Neural progenitor cell (in vitro differentiated cells): ENCODE measurements around the gene ZSWIM6. TPM values are rescaled to one million over a fixed set of nuclear protein-coding genes. Genes with fewer than 3 reads are reported as not detected.

Experiments used
- DNase-seq: peaks from one replicate; pipeline ENCODE4 v3.0.0-alpha.2; 2016; ENCODE audit warnings: low spot score
- H2AFZ ChIP-seq: fragments of 200-600 bp; sonication (generic); replicated peaks from 2 replicates; pipeline ENCODE4 v1.6.1; 2016; ENCODE audit warnings: antibody characterized with exemption
- H3F3A ChIP-seq: fragments of 200-600 bp; sonication (generic); 2 replicates; pipeline ENCODE4 v1.6.1; 2016; ENCODE audit warnings: antibody characterized with exemption, low read depth
- H3K27ac ChIP-seq: fragments of 200-600 bp; sonication (generic); 2 replicates; pipeline ENCODE4 v1.5.1; 2016; ENCODE audit warnings: mild to moderate bottlenecking
- H3K27me3 ChIP-seq: fragments of 200-600 bp; sonication (generic); 2 replicates; pipeline ENCODE4 v1.6.1; 2016; ENCODE audit warnings: mild to moderate bottlenecking, moderate library complexity
- H3K36me3 ChIP-seq: fragments of 200-600 bp; sonication (generic); 2 replicates; pipeline ENCODE4 v1.5.1; 2016
- H3K4me1 ChIP-seq: fragments of 200-600 bp; sonication (generic); 2 replicates; pipeline ENCODE4 v1.6.1; 2016; ENCODE audit warnings: mixed run types
- H3K4me2 ChIP-seq: fragments of 200-600 bp; sonication (generic); 2 replicates; pipeline ENCODE4 v1.6.1; 2016
- H3K4me3 ChIP-seq: fragments of 200-600 bp; sonication (generic); 2 replicates; pipeline ENCODE4 v1.5.1; 2016
- H3K79me2 ChIP-seq: fragments of 200-600 bp; sonication (generic); 2 replicates; pipeline ENCODE4 v1.6.1; 2016; ENCODE audit warnings: low read depth
- H3K9ac ChIP-seq: fragments of 200-600 bp; sonication (generic); 2 replicates; pipeline ENCODE4 v1.6.1; 2016
- H3K9me3 ChIP-seq: fragments of 200-600 bp; sonication (generic); 2 replicates; pipeline ENCODE4 v1.5.1; 2016; ENCODE audit warnings: low read depth
- H4K20me1 ChIP-seq: fragments of 200-600 bp; sonication (generic); 2 replicates; pipeline ENCODE4 v1.6.1; 2016; ENCODE audit warnings: low read depth
- H3K27ac Mint-ChIP-seq: 3 replicates; pipeline ENCODE4 v1.8.0; 2021; ENCODE audit warnings: mixed read lengths
- H3K27me3 Mint-ChIP-seq: 2 replicates; pipeline ENCODE4 v1.8.0; 2022; ENCODE audit warnings: low read depth, mild to moderate bottlenecking, inconsistent platforms, moderate library complexity, mixed read lengths; ENCODE audit not compliant: insufficient read depth
- H3K36me3 Mint-ChIP-seq: 3 replicates; pipeline ENCODE4 v1.8.0; 2021; ENCODE audit warnings: mixed read lengths
- H3K4me1 Mint-ChIP-seq: 3 replicates; pipeline ENCODE4 v1.8.0; 2021; ENCODE audit warnings: mixed read lengths
- H3K4me3 Mint-ChIP-seq: 3 replicates; pipeline ENCODE4 v1.8.0; 2021; ENCODE audit warnings: mild to moderate bottlenecking, moderate library complexity, mixed read lengths
- H3K9me3 Mint-ChIP-seq: 3 replicates; pipeline ENCODE4 v1.8.0; 2020; ENCODE audit warnings: mixed read lengths
- CTCF ChIP-seq: fragments of 200-600 bp; sonication (generic); IDR thresholded peaks from 2 replicates; pipeline ENCODE4 v1.5.1; 2017; ENCODE audit warnings: antibody characterized with exemption, mild to moderate bottlenecking
- EZH2 ChIP-seq: fragments of 200-600 bp; sonication (generic); IDR thresholded peaks from 2 replicates; pipeline ENCODE4 v1.6.1; 2017; ENCODE audit warnings: antibody characterized with exemption, mild to moderate bottlenecking, moderate library complexity
- EZH2phosphoT487 ChIP-seq: fragments of 200-600 bp; sonication (generic); IDR thresholded peaks from 2 replicates; pipeline ENCODE4 v1.6.1; 2017; ENCODE audit warnings: antibody characterized with exemption
- total RNA-seq: library from RNA; depleted of rRNA; stranded (reverse); fragments of >200 nt; gene quantifications from 2 replicates; pipeline ENCODE4 v1.2.3, GENCODE V29; 2015; ENCODE audit warnings: low replicate concordance

ZSWIM6 gene
- total RNA-seq, 1 donor from 2014 or later, result 32.2 TPM

GRCh38 chr5:61525512-61526206, 193.6 kb downstream of the ZSWIM6 start:
- no peak overlapping the region for H2AFZ ChIP-seq
- Mint-ChIP-seq H3K4me1 (peaks cover 37% of the 10 kb centered on the region), H3K36me3 (peaks cover 39% of the 10 kb centered on the region), H3K27me3 (no peaks in the 10 kb centered on the region), H3K27ac (peak overlapping the region; percentile 25), H3K4me3 (peak overlapping the region; percentile 8), H3K9me3 (no peaks in the 10 kb centered on the region)
- no peaks in the 10 kb centered on the region for H3K4me1 ChIP-seq
- DNase-seq, result peak; percentile 21
- no peaks in the 10 kb centered on the region for H3K79me2 ChIP-seq
- no peak overlapping the region for H3K4me3 ChIP-seq
- H4K20me1 ChIP-seq, result peaks cover 11% of the 10 kb centered on the region
- no peaks in the 10 kb centered on the region for H3F3A ChIP-seq
- no peaks in the 10 kb centered on the region for H3K9me3 ChIP-seq
- no peaks in the 10 kb centered on the region for H3K27me3 ChIP-seq
- no peak for TF ChIP-seq CTCF
- TF ChIP-seq EZH2phosphoT487, result no peak
- TF ChIP-seq EZH2, result no peak
- no peak overlapping the region for H3K4me2 ChIP-seq
- peaks cover 6% of the 10 kb centered on the region for H3K36me3 ChIP-seq
- no peak overlapping the region for H3K9ac ChIP-seq
- no peak overlapping the region for H3K27ac ChIP-seq

GRCh38 chr5:61526207-61526519, 194.1 kb downstream of the ZSWIM6 start:
- TF ChIP-seq EZH2phosphoT487, result no peak
- no peak for TF ChIP-seq EZH2
- no peak for TF ChIP-seq CTCF
- H3K4me3 Mint-ChIP-seq, result no peak overlapping the region
- Histone ChIP-seq H3K36me3 (peaks cover 6% of the 10 kb centered on the region), H3K79me2 (no peaks in the 10 kb centered on the region), H3K4me1 (no peaks in the 10 kb centered on the region), H4K20me1 (peaks cover 11% of the 10 kb centered on the region), H3F3A (no peaks in the 10 kb centered on the region), H3K27me3 (no peaks in the 10 kb centered on the region), H3K9ac (no peak overlapping the region), H2AFZ (no peak overlapping the region), H3K9me3 (no peaks in the 10 kb centered on the region), H3K27ac (no peak overlapping the region), H3K4me2 (no peak overlapping the region), H3K4me3 (no peak overlapping the region)
- no peaks in the 10 kb centered on the region for H3K9me3 Mint-ChIP-seq
- peaks cover 42% of the 10 kb centered on the region for H3K36me3 Mint-ChIP-seq
- DNase-seq, result no peak
- peak overlapping the region; percentile 25 for H3K27ac Mint-ChIP-seq
- H3K4me1 Mint-ChIP-seq, result peaks cover 37% of the 10 kb centered on the region
- H3K27me3 Mint-ChIP-seq, result no peaks in the 10 kb centered on the region

GRCh38 chr5:61532983-61533382, 200.9 kb downstream of the ZSWIM6 start:
- Mint-ChIP-seq H3K36me3 (peaks cover 47% of the 10 kb centered on the region), H3K9me3 (no peaks in the 10 kb centered on the region), H3K4me3 (no peak overlapping the region), H3K27ac (no peak overlapping the region), H3K27me3 (no peaks in the 10 kb centered on the region), H3K4me1 (no peaks in the 10 kb centered on the region)
- Histone ChIP-seq H3K9ac (no peak overlapping the region), H3K9me3 (no peaks in the 10 kb centered on the region), H3K27ac (no peak overlapping the region), H3K4me1 (no peaks in the 10 kb centered on the region), H3F3A (no peaks in the 10 kb centered on the region), H3K27me3 (no peaks in the 10 kb centered on the region), H3K4me2 (no peak overlapping the region), H3K79me2 (no peaks in the 10 kb centered on the region), H3K36me3 (peaks cover under 1% of the 10 kb centered on the region), H4K20me1 (no peaks in the 10 kb centered on the region), H3K4me3 (no peak overlapping the region), H2AFZ (no peak overlapping the region)
- DNase-seq, result no peak
- TF ChIP-seq EZH2phosphoT487 (no peak), EZH2 (no peak), CTCF (no peak)
